GM12865 (cell line): ENCODE data around the gene PGBD5.
"Not testable (repeated sequence)": the region's sequence is repeated elsewhere in the genome, so short reads cannot be mapped to it uniquely, and the experiment has no call there.

Source experiments
- DNase-seq: peaks from one replicate; pipeline ENCODE4 v3.0.0; 2010; ENCODE audit warnings: low read depth
- H3K4me3 ChIP-seq: 2 replicates; pipeline ENCODE4 v1.5.1; 2011; ENCODE audit warnings: mild to moderate bottlenecking, low read depth, low read length, control low read depth
- CTCF ChIP-seq: IDR thresholded peaks from 2 replicates; pipeline ENCODE4 v1.5.1; 2011; ENCODE audit warnings: low read length, control low read depth, low read depth, inconsistent platforms; ENCODE audit not compliant: insufficient read depth; ENCODE audit errors: missing control alignments

Gene PGBD5

DNA sequence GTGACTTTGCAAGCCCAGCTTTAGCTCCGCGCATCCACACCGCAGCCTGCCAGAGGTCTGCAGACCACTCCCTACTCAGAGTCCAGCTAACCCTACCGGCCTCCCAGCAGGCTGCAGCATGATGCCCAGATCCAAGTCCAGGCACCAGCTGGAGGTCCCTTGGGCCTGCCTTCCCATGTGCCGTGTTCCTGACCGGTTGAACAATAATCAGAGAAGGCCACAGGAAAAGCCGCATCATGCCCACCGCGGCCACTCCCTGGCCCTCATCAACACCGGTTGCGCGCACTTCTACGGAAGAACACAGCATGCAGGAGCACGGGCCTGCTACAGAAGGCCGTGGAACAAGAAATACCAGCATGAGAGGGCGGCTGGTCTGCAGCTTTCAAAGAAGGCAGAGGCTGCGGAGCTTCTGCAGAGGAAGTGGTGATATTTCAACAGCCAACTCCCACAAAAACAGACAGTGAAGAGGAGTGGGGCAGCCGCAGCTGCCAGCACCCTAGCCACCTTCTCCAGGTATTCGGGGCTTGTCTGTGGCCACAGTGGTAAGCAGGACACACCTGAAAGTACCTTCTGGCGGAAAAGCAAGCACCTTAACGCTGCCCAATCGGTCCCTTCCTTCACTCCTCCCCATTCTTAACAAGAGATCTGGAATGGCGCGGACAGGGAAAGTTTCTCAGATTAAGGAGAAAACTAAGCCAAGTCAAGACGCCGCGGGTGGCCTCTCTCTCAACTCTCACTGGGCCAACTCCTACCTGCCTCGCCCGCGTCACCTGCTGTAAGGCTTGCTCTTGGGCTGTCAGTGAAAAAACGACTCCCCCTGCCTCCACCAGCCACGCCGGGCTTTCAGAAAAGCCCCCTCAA is 1.5 kb downstream of the PGBD5 start:
- TF ChIP-seq CTCF = no peak
- no peak for DNase-seq
- no peak overlapping the region for H3K4me3 ChIP-seq

DNA sequence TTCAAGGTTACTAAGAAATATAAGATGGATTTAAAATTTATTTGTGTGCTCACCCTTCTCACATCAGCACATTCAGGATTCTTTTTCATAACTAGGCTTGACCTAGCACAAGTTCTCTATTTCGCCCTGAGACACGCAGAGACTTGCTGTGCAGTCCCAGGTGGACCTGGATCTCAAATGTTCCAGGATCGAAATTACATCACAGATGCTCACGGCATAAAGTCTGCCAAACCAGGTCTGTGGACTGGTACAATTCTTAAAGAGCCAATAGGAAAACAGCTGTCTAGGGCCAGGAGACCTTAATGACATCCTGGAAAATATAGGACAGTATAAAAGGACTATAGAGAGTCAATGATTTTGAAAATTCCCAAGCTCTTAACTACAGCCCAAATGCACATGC is 2.2 kb downstream of the PGBD5 start:
- no peak for DNase-seq
- no peak for TF ChIP-seq CTCF
- H3K4me3 ChIP-seq = no peak overlapping the region

- TF ChIP-seq CTCF = no peak
- DNase-seq = no peak
- H3K4me3 ChIP-seq = no peak overlapping the region
Observed at GRCh38 chr1:230423261-230423660, 2.9 kb downstream of the PGBD5 start.

DNA sequence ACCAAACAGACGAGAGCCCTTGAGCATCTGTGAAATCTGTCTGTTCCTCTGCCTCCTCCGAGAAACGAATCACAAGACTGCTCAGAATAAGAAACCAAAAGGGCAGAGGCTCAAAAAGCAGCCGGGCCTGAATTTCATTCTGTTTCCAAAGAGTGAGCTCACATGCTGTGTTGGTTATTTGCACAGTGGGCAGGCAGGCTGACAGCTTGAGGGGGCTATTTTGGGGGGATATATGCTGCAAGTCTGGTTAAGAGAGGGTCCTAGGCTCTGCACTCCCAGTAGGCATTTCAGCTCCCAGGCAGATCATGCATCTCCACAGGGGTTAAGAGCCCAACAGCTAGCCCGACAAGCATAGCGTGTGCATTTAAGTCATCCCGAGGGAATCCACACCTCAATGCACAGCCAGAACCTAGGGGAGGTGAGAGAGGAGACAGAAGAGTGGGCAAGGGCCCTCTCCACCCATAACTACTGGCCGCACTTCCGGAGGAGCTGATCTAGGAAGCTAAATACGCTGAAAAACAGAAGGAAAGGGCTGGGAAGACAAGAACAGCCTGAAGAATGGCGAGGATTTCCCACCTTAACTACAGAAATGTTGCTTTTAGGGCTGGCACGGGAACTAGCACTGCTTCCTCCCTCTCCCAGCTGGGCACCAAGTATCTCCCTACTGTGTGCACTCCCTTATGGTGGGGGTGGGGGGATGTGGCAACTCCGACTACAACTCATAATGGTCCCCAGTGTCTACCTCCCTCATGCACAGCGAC is 3.7 kb downstream of the PGBD5 start:
- H3K4me3 ChIP-seq = no peak overlapping the region
- peak; percentile 13 for DNase-seq
- TF ChIP-seq CTCF = no peak

DNA sequence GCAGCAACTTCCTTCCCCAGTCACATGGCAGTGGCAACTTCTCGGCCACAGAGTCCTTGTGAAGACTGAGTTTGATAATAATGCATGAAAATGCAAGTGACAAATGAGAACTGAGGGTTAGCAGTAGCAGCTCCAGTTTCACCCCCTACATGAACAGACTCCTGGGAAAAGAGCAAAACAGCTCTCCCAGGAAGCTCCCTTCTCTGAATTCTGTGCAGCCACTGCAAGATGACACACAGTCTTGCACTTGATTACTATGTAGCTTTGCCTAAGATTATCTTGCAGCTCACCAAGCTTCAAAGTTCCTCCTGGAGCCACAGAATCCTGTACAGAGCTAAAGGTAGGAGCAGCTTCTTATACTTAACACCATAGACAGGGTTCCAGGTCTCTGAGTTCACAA is 4.7 kb downstream of the PGBD5 start:
- no peak for DNase-seq
- TF ChIP-seq CTCF = no peak
- no peak overlapping the region for H3K4me3 ChIP-seq

DNA sequence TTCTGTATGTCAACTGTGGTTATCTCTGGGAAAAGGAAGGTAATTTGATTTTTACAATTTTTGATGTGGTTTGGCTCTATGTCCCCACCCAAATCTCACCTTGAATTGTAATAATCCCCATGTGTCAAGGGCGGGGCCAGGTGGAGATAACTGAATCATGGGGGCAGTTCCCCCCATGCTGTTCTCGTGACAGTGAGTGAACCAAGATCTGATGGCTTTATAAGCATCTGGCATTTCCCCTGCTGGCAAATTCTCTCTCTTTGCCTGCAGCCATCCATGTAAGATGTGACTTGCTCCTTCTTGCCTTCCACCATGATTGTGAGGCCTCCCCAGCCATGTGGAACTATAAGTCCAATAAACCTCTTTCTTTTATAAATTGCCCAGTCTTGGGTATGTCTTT is 5.8 kb downstream of the PGBD5 start:
- not testable (repeated sequence) for H3K4me3 ChIP-seq, DNase-seq

DNA sequence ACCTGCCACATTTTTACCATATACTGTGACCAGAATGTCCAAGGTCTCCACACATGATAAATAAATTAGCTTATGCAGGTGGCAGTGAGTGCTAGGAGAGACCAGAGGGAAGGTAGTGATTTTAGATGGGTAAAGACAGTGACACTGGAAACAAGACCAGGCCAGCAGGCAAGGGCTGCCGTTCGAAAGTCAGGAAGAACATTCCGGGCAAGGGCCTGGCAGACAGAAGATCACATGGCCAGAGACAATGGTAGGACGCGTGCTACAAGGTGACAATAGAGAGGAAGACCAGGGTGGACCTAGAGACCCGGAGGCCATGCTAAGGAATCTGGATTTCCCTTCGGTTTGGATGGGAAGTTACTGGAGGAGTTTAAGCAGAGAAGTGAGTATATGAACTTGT is 9.7 kb downstream of the PGBD5 start:
- H3K4me3 ChIP-seq = no peak overlapping the region
- no peak for DNase-seq
- no peak for TF ChIP-seq CTCF
